NCI-H2196 (cell line): ENCODE results near the gene GLT1D1.
A peak's percentile ranks its signal among the peaks of the same experiment; 100 is the strongest.
"Not testable (repeated sequence)": the region's sequence is repeated elsewhere in the genome, so short reads cannot be mapped to it uniquely, and the experiment has no call there.

Experiments
- DNase-seq: peaks from one replicate; lab custom pipeline; 2025; ENCODE audit not compliant: unreplicated experiment; lab: John Stamatoyannopoulos, UW

Gene GLT1D1

DNA sequence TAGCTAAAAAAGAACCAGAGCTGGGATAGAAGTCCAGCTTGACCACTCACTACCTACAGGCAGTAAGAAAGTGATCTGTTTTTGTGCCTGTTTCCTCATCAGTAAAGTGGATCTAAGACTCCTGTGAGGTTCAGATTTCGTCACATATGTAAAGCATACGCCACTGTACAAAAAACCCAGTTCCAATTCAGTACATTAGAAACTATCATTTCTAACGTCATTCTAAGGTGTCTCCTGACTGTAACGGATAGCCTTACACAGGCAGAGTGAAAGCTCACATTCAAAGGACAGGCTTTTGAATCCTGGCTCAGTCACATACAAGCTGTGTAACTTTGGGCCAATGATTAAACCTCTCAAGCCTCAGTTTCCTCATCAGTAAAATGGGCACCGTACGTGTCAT lies 33.0 kb upstream of the GLT1D1 start:
- DNase-seq = no peak

DNA sequence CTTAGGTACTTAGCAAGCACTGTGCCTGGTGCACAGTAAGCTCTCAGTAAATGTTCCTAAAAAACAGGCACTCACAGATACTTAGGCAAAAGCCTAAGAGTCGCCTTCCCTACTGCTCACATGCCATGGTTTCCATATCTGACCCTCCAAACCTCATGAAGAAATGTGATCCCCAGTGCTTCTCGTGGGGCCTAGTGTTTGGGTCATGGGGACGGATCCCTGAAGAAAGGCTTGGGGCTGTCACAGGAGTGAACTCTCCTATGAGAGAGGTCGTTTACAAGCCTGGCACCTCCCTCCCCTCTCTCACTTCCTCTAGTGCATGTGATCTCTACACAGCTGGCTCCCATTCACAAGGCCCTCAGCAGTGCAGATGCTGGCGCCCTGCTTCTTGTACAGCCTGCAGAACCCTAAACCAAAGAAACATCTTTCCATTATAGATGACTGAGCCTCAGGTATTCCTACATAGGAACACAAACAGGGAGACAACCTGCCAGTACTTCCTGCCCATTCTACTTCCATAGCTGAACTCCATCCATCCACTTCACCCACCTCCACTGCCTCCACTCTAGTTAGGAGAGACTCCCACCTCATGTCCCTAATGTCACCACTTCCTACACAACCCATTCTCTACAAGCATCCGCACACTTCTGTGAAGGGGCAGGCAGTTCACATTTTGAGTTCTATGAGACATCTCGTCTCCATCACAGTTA lies 32.4 kb upstream of the GLT1D1 start:
- DNase-seq = peak; percentile 27

DNA sequence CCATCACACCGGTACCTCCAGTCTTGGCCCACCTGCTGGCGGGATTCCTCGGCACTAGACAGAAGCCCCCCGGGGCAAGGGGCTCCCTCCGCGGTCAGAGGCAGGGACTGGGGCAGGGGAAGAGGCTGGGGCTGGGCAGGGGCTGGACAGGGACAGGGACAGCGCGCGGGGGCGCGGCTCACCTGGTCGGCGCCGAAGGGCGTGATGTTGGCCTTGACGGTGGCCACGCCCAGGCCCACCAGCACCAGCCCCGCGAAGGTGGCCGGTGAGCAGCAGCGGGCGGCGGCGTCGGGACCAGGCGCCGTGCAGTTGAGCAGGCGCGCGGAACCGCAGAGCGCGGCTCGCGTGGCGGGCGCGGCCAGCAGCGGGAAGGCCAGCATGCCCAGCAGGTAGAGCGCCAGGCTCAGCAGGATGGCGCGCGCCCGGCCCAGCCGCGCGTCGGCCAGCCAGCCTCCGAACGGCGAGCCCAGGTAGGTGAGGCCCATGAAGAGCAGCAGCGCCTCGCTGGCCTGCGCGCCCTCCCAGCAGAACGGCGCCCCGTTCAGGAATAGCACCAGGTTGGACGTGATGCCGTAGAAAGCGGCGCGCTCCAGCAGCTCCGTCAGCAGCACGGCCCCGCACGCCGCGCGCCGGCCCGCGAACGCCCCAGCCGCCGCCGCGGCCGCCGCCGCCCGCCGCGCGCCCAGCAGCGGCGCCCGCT lies 29.9 kb upstream of the GLT1D1 start:
- DNase-seq = no peak

GRCh38 chr12:128823916-128824839 lies 29.1 kb upstream of the GLT1D1 start, which contains the start of gene SLC15A4:
SLC15A4 (minus strand) TSS chr12:128823958; CDS start chr12:128823943, 15 bp downstream.
- peak; percentile 96 for DNase-seq

DNA sequence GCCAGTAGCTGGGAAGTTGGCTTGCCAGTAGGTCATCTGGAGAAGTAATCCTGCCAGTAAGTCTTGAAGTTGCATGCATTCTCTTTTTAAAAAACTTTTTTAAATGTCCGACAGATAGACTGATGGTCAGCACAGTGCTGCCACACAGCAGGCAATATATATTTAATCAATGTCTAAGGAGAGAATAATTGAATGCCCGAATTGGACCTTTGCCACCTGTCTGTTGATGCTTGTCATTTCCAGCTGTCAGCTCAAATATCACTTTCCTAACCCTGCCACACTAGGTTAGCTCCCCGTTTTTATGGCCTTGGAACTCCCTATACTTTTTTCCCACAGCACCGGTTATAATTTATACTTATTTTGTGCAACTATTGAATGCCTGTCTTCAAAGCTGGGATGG lies 27.4 kb upstream of the GLT1D1 start:
- peak; percentile 9 for DNase-seq

DNA sequence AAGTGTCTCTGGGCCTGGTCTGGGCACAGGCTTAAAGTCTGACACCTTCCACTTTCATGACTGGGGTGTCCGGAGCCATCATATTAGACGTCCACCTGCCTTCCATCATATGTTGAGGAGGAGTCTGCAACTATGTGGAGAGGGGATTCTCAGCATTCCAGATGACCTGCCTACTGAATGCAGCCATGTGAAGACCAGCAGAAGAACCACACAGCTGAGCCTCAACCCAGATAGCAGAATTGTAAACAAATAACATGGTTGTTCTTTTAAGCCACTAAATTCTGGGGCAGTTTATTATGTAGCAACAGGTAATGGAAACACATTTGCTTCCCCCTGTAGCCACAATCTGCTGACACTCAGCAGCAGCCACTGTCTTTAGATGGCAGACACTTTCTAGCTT lies 25.6 kb upstream of the GLT1D1 start:
- DNase-seq = no peak

GRCh38 chr12:128829861-128830504 lies 23.3 kb upstream of the GLT1D1 start:
- DNase-seq = no peak

DNA sequence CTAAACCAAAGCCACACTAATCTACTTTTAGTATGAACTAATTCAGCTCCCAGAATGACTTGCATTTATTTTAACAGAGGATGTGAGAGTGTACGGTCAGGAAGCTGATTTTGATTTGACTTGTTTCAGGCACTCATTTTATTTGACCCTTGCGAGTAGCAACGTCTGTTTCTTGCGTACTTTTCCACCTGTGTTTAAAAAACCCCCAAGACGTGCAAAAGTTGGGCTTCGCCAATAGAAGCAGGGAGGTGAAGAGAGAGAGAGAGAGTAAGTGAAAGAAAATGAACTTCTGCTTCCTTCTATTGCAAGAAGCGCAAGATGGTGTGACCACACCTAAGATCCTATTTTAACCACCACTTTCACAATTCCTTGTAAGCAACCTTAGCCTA lies 22.8 kb upstream of the GLT1D1 start:
- DNase-seq = no peak

DNA sequence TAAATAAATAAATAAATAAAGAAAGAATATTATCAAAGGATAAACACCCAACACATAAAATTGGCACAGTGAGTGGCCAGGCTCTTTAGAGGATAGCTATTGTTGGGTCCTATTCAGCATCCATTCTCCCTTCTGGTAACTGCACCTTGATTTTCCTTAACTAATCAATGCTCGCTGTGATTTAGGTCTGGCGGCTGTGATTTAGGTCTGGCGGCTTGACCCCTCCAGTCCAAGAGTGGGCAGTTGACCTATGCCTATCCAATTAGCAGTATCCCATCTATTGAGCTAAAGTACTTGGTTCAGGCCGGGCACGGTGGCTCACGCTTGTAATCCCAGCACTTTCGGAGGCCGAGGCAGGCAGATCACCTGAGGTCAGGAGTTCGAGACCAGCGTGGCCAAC lies 19.9 kb upstream of the GLT1D1 start:
- no peak for DNase-seq

DNA sequence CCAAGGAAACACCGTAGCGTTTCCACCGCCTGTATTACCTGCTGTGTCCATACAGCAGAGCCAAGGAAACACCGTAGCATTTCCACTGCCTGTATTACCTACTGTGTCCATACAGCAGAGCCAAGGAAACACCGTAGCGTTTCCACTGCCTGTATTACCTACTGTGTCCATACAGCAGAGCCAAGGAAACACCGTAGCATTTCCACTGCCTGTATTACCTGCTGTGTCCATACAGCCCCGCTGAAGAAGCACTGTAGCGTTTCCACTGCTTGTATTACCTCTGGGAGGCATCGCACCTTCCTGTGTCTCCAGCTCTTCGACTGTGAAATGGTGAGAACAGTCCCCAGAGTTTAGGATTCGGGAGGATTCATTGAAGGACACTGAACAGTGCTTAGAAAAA lies 13.4 kb upstream of the GLT1D1 start:
- DNase-seq = not testable (repeated sequence)

- DNase-seq = no peak
Observed at GRCh38 chr12:128840862-128841468, 12.3 kb upstream of the GLT1D1 start.

DNA sequence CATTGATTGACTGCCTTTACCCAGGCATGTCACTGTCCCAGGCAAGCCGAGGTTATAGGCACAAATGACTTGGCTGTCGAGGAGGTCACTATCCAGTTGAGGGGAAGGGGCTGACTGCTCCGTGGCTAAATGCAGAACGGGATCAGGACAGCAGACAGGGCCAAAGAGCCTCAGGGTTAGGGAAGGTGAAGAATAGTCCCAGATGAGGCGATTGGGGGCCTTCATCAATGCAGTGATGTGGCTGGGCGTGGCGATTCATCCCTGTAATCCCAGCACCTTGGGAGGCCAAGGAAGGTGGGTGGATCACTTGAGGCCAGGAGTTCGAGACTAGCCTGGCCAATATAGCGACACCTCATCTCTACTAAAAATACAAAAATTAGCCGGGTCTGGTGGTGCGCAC lies 10.7 kb upstream of the GLT1D1 start:
- DNase-seq = no peak

DNA sequence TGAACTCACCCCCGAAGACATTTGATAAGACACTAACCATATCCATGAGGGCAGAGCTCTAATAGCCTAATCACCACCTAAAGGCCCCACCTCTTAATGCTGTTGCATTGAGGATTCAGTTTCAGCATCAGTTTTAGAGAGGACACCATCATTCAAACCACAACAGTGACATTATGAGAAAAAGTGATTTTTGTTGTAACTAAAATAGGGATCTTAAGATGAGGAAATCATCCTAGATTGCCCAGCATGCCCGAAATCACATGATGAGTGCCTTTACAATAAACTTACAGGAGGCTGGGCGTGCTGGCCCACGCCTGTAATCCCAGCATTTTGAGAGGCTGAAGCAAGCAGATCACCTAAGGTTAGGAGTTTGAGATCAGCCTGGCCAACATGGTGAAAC lies 9.7 kb upstream of the GLT1D1 start:
- DNase-seq = no peak

DNA sequence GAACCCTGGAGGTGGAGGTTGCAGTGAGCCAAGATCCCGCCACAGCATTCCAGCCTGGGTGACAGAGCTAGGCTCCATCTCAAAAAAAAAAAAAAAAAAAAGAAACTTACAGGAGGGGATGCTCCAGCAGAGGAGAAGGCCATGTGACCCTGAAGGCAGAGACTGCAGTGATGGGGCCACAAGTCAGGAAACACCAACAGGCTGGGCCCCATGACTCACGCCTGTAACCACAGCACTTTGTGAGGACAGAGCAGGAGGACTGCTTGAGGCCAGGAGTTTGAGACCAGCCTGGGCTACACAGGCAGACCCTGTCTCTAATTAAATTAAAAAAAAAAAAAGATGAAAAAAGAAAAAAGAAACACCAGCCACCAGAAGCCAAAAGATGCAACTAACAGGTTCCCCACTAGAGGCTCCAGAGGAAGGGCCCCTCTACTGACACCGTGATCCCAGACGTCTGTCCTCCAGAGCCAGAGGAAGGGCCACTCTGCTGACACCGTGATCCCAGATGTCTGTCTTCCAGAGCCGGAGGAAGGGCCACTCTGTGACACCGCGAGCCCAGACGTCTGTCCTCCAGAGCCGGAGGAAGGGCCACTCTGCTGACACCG lies 9.1 kb upstream of the GLT1D1 start:
- DNase-seq = no peak

DNA sequence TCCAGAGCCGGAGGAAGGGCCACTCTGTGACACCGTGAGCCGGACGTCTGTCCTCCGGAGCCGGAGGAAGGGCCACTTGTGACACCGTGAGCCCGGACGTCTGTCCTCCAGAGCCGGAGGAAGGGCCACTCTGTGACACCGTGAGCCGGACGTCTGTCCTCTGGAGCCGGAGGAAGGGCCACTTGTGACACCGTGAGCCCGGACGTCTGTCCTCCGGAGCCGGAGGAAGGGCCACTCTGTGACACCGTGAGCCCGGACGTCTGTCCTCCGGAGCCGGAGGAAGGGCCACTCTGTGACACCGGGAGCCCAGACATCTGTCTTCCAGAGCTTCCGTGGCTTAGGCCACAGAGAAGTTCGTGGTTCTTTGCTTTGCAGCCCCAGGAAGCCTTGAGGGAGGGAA lies 6.6 kb upstream of the GLT1D1 start:
- DNase-seq = not testable (repeated sequence)

DNA sequence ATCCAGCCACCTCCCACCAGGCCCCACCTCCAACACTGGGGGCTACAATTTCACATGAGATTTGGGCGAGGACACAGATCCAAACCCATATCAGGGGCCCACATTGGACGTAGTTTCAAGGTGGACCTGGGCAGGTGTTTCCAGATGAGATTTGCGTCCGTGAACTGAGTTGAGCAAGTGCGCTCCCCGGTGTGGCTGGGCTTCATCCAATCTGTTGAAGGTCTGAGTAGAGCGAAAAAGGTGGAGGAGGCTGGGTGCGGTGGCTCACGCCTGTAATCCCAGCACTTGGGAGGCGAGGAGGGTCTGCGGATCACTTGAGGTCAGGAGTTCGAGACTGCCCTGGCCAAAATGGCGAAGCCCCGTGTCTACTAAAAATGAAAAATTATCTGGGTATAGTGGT lies 4.9 kb upstream of the GLT1D1 start:
- DNase-seq = no peak

DNA sequence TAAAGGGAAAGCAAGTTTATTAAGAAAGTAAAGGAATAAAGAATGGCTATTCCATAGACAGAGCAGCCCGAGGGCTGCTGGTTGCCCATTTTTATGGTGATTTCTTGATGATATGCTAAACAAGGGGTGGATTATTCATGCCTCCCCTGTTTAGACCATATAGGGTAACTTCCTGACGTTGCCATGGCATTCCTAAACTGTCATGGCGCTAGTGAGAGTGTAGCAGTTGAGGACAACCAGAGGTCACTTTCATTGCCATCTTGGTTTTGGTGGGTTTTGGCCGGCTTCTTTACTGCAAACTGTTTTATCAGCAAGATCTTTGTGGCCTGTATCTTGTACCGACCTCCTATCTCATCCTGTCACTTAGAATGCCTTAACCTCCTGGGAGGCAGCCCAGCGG lies 3.5 kb upstream of the GLT1D1 start:
- DNase-seq = not testable (repeated sequence)

DNA sequence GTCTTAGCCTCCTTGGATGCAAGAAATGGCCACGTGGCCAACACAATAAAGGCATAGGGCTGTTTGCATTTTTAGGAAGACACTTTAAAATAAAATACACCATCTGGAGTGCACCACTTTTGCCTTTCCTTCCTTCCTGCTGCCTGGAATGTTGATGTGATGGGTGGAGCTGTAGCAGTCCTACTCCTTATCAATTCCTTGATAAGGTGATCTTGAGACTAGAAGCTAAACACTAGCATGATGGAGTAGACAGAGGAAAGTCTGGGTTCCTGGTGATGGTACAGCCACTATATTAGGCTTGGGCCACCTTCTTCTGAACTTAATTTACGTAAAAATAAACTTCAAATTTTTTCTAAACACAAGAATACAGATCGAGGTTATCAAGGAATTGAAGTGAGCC lies 2.9 kb upstream of the GLT1D1 start:
- no peak for DNase-seq

- DNase-seq = not testable (repeated sequence)
Observed at GRCh38 chr12:128851429-128851828, 1.8 kb upstream of the GLT1D1 start.

GRCh38 chr12:128852026-128852698 lies 1.1 kb upstream of the GLT1D1 start:
- DNase-seq = no peak
